ENCODE measurements around the gene CHD6.

Gene CHD6

DNA sequence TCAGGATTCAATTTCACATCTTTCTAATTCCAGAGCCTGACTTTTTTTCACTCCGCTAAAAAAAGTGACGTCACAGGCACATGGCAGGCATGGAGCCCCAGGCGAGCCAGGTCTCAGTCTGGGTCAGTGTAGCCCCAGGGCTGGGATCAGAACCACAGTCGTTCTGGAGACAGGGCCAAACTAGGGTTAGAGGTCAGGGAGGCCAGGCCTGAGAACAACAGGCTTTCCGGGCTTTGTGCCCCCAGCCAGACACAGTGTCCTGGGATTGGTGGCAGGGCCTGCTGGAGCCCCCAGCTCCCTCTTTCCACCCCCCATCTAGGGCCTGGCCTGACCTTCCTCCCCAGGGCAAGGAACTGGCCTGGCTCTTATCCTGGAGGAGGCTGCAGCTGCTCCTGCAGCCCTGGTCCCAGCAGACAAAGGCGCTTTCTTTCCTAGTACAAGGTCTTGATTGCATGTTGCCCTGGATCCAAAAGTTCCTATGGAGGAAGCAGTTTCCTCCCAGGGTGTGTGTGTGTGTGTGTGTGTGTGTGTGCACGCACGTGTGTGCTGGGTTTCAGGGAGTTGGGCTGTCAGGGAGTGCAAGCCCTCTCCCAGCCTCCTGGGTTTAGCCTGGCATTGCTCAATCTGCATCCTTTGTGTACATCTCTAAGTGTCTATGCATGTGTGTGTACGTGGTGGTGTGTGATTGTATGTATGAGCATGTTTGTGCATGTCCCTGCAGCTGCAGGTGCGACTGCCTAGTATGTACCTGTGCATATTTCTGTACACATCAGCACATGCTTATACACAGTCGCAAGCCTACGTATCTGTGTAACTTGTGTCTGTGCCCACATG lies 225.1 kb downstream of the CHD6 start:
- peak in 11 of 14 donors; percentile 7 to 74 (median 39) for DNase-seq

DNA sequence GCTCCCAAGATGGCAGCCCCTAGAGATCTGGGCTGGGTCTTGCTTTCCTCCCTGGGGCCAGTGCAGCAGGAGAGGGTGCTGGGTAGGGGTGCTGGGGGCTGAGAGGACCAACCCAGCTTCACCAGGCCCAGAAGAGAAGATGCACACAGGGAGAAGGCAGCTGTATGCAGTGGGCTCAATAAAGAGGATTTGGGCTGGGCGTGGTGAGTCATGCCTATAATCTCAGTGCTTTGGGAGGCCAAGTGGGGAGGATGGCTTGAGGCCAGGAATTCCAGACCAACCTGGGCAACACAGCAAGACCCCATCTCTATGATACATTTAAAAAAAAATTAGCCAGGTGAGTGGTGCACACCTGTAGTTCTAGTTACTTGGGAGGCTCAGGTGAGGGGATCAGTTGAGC lies 225.9 kb downstream of the CHD6 start:
- DNase-seq, result no peak

DNA sequence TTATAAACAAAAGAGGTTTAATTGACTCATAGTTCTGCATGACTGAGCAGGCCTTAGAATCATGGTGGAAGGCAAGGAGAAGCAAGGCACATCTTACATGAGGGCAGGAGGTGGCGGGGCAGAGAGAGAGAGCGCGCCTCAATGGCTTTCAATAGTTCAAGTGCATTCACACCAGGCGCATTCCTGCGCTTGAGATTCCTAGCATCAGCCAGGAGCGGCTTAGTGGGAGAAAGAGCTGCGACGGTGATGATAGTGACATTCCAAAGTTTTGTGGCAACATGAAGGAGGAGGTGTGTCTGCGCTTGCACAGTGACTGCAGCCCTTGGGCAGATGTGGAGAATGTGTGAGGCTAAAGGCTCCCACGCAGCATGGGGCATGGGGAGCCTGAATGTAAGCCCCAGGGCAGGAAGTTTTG lies 226.6 kb downstream of the CHD6 start:
- no peak for DNase-seq

DNA sequence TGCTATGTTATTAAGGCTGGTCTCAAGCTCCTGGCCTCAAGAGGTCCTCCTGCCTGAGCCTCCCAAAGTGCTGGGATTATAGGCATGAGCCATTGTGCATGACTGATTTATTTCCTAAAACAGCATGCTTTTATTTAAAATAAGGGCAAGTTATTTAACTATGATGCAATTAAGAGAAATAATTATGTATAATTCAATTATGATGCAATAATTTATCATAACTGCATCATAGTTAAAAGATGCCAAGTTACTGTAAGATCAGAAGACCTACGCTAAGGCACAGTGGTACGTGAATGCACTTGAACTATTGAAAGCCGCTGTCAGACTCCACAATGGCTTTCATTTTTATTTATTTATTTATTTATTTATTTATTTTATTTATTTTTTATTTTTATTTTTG lies 227.3 kb downstream of the CHD6 start:
- DNase-seq, result no peak

DNA sequence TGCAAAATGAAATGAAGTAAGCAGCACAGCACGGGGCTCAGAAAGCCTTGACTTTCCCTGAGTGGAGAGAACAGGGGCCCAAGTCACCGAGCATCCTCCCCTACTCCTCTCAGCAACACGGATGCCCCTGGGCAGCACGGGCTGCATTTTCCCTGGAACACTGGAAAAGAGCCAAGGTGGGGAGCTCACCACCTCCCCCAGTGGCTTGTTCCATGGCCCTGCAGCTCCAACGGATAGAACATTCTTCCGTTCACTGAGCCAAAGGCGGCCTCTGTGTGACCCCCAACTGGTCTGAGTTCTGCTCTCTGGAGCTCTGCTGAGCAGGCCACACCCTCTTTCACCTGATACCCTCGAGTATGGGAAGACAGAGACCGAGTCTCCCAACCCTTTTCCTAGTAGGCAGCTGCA lies 230.7 kb downstream of the CHD6 start:
- DNase-seq, result no peak

DNA sequence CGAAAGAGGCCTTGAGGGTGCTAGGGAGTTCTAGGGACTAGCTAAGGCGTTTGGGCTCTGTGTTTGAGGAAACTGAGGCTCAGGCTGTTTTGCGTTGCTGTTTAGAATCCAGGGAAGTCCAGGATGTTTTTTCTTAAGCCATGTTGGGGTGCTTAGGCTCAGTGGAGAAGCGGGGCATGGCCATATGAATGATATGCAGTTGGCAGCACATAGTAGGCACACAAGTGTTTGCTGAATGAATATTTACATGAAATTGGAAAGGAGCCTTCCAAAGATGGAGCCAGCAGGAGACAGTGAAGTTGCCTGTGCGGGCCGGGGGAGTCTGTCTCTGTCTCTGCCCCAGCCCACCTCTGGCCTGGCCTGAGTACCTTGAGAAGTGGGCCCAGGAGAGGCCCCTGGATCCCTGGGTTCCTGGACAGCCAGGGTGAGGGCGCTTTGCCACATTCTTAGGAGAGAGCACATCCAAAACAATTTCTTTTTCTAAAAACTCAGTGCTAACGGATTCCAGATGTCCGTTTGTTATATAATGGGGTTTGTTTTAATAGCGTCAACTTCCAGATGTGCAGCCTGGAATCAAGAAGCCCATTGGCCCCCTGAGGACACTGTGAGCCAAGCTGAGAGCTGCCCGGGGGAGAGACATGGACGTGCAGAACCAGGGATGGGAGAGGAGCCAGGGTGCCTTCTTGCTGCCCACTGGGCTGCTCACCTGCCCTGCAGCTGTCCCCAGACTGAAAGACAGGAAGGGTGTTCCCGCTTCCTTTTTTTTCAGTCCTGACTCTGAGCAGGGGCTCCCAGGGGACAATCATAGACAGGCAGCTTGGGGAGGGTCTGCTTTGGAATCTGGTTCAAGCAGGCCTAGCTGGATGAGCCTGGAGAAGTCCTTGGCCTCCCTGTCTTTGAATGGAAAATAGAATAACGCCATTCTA lies 231.4 kb downstream of the CHD6 start:
- no peak for DNase-seq

DNA sequence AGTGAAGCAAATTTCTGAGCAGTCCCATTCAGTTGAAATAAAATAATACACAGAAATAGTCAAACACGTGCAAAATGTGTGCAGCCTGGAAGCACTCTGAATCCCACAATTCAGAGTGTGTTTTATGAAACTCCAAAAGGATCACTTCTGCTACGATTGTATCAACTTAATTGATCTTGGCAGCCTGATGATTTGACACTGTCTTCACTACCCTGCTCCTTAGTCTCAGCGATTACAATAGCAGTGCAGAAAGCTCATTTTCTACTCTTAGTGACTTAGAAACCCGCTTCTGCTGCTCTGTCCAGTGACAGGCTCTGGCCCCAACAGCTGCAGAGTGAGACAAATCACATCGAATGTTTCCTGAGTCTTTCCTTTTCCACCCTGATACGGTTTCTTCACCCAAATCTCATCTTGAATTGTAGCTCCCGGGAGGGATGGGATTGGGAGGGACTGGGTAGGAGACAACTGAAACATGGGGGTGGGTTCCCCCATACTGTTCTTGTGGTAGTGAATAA lies 235.3 kb downstream of the CHD6 start:
- DNase-seq, result no peak

DNA sequence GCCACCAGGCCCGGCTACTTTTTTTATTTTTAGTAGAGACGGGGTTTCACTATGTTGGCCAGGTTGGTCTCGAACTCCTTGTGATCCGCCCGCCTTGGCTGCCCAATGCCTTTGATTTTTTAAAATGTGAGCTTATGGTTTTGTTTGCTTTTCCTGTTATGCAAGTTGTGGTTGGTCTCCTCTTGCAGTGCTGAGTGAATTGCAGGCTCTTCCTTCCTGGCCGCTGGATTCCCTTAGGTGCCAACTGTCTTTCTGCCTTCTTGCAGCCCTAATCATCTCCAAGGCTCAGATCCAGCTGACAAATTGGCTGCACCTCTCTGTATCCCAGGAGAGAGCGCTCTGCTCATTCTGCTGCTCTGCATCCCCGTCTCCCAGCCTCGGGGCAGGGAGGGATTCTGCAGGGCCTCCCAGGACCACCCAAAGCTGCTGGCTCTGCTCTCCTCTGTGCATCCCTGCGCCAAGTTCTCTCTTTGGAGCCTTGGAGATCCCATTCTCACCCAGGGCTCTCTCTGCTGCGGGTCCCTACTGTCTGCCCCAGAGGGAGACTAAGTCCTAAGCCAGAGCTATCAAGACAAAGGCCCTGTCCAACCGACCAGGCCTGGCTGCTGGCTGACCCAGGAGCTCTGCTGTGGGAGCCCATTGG lies 237.5 kb downstream of the CHD6 start:
- DNase-seq, result peak in 4 of 14 donors; percentile 4 to 28 (median 16)

DNA sequence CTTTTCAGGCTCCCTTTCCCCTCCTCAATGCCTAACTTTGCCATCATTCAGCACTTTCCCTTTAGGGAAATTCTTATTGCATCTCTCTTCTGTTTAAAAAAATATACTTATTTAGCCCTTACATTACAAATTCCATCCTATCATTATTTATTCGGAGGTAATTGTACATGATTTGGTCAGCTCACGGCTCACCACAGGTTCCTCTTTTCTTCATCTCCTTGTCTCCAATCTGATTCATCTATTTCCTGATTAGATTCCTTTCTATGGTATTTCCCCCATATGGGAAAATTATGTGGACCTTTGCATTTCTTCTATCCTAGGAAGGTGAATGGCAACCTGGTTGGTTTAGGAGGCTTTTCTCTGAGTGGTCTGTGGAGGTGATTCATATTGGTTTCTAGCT lies 238.6 kb downstream of the CHD6 start:
- DNase-seq, result no peak

DNA sequence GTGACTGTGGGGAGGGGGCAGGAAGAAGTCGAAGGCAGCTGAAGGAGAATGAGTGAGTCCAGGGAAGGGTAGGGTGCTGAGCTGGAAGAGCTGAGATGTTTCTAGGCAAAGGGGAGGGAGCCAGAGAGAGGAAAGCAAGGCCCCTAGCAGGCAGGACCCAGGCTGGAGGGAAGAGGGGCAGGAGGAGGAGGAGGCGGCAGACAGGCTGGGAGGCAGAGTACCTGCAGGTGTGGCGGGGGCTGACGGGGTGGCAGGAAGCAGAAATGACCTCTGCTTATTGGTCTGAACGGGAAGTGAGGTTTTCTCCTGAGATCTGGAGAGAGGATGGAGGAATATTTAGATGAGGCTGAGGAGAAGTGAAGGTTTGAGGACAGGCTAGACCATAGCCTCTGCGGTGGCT lies 240.9 kb downstream of the CHD6 start:
- no peak for DNase-seq

DNA sequence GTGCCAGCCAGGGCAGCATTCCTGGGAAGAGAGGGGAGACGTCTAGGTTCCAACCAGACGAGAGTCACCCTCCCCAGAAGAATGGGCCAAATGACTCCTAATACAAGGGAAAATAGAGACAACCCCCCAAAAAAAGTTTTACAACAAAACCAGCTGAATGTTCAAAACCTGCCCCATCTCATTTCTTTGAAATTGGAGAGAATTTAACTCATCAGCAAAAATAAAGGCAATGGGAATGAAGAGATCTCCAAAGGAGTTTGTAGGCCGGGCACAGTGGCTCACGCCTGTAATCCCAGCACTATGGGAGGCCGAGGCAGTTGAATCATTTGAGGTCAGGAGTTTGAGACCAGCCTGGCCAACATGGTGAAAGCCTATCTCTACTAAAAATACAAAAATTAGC lies 241.8 kb downstream of the CHD6 start:
- DNase-seq, result no peak

DNA sequence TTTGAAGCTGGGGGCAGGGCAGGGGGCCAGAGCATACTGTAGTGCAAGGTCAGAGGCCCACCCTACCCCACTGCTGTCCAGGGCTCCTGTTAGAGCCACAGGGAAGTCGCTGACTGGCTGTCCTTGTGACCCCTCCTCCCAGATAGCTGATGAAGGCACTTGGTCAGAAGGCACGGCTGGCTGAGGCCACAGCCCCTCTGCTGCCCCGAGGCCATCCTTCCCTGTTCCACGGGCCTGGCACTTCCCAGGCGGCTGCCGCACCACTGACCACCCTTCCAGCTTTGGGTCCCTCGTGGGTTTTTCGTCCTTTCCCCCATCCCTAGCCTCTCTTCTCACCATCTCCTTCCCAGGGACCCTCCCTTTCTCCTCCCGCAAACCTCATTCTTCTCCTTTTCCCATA lies 242.3 kb downstream of the CHD6 start:
- DNase-seq, result no peak

DNA sequence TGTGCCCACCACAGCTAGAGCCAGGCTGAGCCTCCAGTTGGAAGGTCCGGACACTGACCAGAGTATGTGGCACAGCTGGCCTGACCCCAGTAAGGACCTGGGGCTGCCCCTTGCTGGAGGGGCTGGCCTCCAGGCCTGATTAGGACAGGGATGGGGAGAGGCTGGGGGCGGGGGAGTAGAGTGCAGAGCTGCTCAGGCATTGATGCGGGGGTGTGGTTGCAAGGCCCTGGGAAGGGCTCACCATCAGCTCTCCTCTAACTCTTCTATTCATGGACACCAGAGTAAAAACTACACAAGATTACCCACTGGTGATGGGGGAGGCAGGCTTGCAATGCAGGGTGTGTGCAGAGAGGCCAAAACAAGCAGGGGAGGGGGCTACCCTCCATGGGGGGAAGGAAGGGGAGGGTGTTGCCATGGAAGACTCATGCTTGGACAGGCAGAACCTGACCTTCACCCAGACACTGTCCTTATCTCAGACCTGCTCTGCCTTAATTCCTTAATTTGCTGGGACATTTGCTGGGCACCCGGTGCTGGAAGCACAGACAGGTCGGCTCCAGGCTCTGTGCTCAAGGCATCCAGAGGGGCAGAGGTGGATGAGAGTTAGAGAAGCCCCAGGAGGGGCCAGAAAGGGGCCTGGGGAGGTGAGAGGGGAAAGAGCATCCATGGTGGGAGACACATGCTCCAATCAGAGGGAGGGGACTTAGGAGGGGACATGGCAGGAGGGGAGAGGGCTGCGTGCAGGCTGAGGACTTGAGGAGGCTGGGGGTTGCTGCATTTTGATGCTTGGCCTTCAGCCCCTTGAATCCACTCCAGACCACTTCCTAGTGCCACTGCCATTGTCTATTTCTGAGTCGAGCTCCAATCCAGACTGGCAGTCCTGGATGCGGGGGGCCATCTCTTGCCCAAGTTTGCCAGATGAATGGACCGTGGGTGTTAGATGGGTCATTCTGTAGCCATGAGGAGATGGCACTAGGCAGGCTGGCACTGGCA lies 244.0 kb downstream of the CHD6 start:
- no peak for DNase-seq

DNA sequence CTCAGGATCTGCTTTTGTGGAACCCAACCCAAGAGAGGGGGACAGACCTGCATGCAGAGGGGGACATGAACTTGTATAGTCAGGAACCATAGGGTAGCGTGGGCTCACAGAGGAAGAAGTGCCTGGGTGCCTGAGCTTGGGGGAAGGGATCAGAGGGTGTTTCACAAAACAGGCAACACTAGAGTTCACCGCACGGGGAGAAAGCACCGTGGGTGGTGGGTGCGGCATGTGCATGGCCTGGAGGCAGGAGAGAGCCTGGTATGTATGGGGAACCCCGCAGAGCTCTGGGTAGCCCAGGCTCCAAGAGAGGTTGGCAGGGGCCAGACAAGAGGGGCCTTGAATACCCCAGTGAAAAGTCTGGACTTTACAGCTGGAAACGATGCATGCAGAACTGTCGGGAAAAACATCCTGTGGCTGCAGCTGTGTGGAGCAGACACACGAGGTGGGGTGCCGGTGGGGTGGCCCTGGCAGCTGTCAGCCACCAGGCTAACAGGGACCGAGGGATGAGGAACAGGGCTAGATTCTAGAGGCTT lies 244.9 kb downstream of the CHD6 start:
- DNase-seq, result no peak

DNA sequence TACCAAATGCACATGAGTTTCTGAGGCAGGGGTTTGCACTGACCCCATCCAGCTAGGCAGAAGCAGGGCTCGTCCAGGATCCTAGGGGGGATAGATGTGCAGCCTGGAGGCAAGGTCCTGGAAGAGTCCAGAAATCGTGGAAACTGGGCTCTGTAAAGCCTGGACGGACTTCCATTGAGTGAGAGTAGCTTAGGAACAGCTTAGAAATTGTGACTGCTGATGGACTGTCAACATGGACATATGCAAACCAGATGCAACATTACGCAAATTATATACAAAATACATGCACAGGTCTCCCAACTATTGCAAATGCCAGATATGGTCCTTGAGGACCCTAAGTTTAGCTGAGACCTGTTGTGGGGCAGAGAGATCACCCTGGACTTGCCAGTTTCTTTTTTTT lies 246.8 kb downstream of the CHD6 start:
- no peak for DNase-seq

DNA sequence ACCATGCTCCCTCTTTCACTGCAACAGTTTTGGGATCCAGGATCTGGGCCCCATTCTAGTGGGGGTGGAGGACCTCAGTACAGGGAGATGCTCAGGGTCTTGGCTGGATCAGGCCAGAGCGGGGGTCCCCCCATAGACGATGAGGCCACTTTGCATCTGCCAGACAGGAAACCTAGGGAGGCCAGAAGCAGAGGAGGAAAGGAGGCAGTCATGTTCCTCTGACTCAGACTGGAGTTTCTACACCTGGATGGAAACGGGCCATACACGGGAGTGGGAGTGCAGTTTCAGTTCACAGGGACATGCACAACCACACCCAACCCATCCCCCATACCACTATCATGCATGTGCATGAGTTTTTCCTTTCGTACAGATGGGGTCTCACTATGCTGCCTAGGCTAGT lies 248.0 kb downstream of the CHD6 start:
- DNase-seq, result no peak

DNA sequence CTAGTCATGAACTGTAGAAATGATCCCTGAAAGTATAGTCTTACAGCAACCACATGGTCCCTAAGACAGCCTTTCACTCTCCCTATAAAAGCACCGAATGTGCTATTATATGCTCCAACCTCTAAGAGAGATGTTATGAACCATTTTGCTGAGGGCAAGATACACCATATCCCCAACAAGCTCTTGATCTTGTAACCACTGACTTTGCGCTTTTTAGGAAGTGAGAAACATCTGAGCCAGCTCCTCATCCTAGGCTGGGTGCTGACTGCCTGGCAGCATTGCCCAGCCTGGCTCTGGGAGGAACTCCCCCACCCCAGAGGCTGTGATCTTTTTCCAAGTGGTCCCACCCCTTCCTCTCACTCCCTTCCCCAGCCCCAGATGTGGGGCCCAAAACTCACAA lies 248.5 kb downstream of the CHD6 start:
- DNase-seq, result no peak

DNA sequence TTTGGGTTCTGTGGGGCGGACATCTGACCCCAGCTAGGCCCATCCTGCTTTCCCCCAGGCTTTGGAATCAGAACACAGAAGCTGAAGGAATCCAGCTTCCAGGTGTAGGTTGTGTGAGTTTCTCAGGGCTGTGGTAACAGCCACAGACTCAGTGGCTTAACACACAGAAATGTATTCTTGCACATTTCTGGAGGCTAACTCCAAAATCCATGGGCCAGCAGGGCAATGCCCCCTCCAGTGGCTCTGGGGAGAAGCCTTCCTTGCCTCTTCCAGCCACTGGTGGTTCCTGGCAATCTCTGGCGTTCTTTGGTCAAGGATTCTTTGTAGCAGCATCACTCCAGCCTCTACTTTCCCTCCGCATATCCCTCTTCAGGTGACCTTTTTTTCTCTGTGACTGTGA lies 250.2 kb downstream of the CHD6 start:
- DNase-seq, result no peak

DNA sequence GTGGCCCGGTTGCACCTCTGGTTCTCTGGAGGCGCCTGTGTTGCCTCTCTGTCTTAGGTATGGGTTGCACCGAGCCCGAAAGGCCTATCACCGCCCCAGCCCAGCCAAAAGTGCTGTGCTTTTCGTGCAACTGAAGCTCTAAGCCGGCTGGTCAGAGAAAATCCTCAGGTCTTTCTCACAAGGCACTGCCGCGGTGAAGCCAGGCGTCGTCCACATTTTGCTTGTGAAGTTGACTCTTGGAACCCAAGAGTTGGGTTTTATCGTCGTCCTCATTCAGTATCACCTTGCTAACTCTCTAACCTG lies 250.8 kb downstream of the CHD6 start:
- no peak for DNase-seq

DNA sequence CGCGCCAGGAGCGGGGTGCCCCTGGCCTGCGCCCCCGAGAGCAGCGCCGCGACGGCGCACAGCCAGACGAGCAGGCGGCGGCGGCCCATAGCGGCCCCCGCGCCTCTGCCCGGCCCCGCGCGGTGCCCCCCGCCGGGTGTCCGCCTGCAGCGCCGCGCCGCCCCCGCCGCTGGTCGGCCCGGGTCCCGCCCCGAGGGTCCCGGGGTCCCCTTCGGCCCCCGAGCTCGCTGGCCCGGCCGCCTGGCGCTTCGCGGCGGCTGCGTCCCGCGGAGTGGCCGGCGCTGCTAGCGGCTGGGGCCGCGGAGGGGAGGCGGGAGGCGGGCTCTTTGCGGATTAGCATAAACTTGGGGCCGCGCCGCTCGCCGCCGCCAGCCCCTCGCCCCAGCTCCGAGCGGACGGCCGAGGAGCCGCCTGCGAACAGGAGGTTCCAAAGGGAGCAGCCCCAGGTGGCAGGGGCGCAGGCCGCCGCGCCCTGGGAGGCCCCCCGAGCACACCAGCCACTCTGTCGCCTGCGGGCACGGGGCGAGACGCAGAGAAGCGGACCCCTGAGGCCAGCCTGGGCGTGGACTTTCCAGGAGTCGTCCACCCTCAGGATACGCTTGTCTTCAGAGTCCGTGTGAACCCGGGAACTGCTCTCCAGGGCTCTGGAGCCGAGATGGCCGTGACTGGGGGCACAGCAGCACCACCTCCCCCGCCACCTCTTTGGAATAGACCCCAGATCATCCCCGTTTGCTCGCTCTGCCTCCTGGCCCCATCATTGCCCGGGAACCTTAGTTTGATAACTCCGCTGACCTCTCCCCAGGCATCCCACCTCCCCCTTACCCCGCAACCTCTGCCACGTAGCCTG lies 251.4 kb downstream of the CHD6 start, which contains the start of gene EMILIN3:
EMILIN3 (minus strand) TSS at position 273 of the 847 bp plus-strand sequence; CDS start at position 89, 184 bp downstream.
- DNase-seq, result no peak
